GM23338 (cell line): Measurements from ENCODE around the gene VSTM5.

Experiments
- CTCF ChIP-seq, 2 experiments: fragments of 200-600 bp in 1 of 2; sonication (generic) in 1 of 2; conservative IDR thresholded peaks; 2 replicates each; pipeline versions ENCODE4 v1.5.1 to v1.6.1; 2016 to 2017; ENCODE audit warnings: antibody characterized with exemption in 2 of 2, low read depth in 2 of 2, mild to moderate bottlenecking in 2 of 2, moderate library complexity in 1 of 2
- EZH2 ChIP-seq: fragments of 200-600 bp; sonication (generic); IDR thresholded peaks from one replicate; pipeline ENCODE4 v1.8.0; 2017; ENCODE audit warnings: antibody characterized with exemption, mild to moderate bottlenecking, low read depth; ENCODE audit not compliant: unreplicated experiment
- REST ChIP-seq: IDR thresholded peaks from one replicate; pipeline ENCODE4 v1.6.1; 2018; ENCODE audit warnings: antibody characterized with exemption; ENCODE audit not compliant: unreplicated experiment

- TF ChIP-seq REST = no peak
- TF ChIP-seq CTCF (conservative IDR thresholded peaks at IDR 0.05; ENCODE audit: low read depth in 2 of 2) = no peak
- TF ChIP-seq EZH2 = no peak
Measured at GRCh38 chr11:93813974-93814373, 36.4 kb downstream of the VSTM5 start.
